GOT3 (cell line): ENCODE results near the gene PDGFRA.
"Not testable (repeated sequence)": the region's sequence is repeated elsewhere in the genome, so short reads cannot be mapped to it uniquely, and the experiment has no call there.

Source experiments
- DNase-seq: peaks from one replicate; lab custom pipeline; 2025; ENCODE audit warnings: mixed read lengths; lab: John Stamatoyannopoulos, UW

PDGFRA gene

DNA sequence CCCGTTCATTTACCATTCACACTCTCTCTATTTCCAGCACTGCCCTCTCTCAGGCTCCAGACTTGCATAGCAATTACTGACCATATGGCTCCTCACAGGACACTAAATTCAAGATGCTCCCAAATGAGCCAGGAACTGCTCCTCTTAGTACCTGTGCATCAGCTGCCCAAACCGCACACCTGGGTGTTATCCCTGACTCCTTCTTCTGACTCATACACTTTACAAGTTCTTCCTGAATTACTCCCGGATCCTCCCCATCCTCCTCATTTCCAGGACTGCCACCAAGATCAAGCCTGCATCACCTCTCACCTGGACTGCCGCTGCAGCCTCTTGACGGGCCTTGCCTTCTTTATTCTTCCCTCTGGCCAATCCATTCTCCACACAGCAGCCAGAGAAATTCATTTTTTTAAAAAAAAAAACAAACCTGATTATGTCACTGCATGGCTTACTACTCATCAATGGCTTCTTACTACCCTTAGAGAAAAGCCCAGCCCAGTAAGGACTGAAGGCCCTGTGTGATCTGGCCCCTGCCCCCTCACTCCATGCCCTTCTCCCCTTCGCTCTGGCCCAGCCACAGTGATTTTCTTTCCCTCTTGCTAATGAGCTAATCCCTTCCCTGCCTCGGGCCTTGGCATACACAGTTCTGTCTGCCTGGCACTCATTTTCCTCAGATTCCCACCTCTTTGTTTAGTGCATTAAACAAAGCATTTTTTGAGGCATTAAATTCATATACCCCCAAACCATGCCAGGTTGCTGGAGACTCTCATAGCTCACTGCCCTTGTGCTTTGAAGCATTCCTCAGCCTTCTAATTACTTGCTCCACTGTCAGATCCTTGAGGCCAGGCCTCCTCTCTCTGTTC, 92.0 kb downstream of the PDGFRA start:
- DNase-seq = no peak

DNA sequence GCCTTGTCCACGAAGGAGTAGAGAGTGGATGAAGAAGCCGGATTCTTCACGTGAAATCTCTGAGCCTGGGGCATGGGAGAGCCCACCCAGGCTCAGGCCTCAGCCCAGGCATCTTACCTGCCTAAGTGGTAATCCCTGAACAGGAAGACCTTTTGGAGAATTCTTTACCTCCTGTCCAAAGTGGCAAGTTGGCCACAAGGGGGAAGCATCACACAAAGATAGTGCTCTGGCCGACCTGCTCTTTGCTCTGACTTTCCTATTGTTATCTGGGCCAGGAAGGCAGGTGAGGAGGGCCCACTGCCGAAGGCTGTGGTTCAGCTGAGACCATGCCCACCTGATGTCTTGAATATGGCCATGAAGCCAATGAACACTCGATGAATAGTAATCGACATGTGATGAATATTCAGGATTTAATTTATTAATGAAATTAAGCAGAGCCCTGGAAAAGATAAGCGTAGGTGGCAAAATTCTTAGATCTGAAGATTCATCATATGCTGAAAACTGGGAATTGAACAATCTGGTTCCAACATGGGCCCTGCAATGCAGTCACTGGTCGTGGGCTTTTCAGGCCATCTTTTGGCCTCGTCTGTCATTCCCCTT, 93.8 kb downstream of the PDGFRA start:
- DNase-seq = no peak

- no peak for DNase-seq
Observed at GRCh38 chr4:54330896-54331295, 101.8 kb downstream of the PDGFRA start.

DNA sequence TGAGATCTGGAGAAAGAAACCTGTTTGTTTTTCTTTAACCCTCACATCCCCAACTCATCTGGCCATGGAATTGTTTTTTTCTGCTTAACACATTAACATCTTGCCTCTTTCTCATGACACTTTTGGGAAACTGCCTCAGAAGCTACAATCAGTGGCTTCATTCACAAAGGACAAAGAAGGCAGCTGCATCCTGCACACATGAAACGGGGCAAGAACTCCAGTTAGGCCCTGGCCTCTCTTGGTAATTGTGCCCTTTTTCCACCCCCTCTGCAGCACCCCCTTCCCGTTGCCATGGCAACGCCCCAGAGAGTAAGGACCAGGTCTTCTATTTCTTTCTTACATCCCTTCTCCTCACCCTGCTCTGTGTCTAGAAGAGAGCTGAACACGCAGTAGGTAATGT, 103.4 kb downstream of the PDGFRA start:
- no peak for DNase-seq

GRCh38 chr4:54333657-54334056, 104.6 kb downstream of the PDGFRA start:
- DNase-seq = no peak

DNA sequence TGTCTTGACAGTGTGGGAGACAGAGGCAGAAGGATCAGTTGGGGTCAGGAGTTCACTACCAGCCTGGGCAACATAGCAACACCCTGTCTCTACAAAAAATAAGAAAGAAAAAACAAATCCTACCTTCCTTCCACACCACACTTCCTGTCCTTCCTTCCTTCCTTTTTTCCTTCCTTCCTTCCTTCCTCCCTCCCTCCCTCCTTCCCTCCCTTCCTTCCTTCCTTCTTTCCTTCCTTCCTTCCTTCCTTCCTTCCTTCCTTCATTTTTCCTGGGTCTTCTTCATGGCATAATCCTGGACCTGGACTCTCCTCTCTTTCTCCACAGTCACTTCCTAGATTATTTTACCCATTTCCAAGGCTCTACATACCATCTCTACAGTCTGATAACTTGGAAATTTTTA, 105.7 kb downstream of the PDGFRA start:
- DNase-seq = not testable (repeated sequence)

DNA sequence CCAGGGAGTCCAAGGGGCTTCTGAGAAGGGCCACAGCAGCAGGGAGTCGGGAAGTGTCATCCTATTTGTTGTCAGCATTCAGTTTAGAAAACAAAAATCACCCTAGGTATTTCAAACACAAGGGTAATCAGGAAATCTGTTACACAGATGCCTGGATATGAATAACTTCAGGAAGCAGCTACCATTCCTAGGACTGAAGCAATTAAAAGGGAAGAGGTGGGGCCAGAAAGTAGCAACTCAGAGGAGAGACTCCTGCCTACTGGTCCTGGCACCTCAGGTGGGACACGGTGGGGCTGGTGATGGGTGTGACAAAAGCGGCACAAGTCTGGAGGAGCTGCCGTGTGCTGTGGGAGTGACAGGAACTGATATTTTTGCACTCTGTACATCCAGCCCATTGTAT, 107.9 kb downstream of the PDGFRA start:
- no peak for DNase-seq

DNA sequence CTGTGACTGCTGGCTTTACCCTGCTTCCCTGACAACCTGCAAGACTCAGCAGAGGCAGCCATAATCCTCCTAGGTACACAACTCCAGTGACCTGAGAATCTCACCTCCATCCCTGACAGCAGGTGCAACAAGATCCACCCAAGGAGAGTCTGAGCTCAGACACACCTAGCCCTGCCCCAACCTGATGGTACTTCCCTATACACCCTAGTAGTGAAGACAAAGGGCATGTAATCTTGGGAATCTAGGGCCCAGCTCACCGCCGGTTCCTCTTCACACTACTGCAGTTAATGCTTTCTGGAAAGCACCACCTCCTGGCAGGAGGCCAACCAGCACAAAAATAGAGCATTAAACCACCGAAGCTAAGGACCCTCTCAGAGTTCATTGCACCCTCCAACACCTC, 113.0 kb downstream of the PDGFRA start:
- not testable (repeated sequence) for DNase-seq
